Astrocyte (in vitro differentiated cells and primary cell): ENCODE results near the gene NCAPD2.

Source experiments
- EZH2 ChIP-seq: IDR thresholded peaks from 2 replicates; pipeline ENCODE4 v1.6.1; 2012; ENCODE audit warnings: mild to moderate bottlenecking, low read length, inconsistent platforms; ENCODE audit not compliant: insufficient read depth
- TF ChIP-seq, protein P1 (sequence below): IDR thresholded peaks from 2 replicates; pipeline ENCODE4 v1.5.1; 2011; ENCODE audit warnings: low read depth, mild to moderate bottlenecking, inconsistent platforms, low read length, moderate library complexity; ENCODE audit not compliant: insufficient read depth

DNA sequence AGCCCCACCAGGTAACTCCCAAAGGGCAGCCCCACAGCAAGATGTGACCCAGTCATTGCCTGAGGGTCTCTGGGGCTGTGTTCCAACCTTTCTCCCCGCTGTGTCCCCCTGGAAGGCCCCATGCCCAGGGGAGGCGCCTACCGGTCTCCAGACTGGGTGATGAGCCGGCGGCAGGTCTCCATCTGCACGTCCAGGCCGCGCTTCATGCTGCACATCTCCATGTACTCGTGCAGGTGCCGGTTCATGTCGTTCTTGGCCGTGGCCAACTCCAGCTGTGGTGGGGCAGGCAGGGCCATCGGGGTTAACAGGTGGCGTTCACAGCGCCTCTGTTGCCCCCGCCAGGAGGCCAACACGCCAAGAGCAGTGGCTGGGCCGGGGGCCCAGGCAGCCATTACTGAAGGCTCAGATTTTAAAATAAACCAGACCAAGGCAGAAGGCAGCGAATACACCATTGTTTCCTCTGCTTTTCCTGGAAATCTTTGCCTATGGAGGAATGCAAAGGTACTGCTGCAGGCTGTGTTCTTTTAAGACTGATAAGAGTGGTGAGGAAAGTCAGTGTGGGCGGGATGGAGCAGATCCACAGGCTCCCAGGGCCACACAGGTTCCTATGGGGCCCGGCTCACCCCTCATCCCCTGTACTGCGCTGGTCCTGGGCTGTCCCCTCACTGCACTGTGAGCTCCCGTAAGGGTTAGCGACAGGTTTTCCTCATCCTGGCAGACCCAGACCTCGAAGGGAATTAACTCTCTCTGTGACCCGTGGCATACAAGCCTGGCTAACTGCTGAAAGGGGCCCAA, 47.7 kb downstream of the NCAPD2 start:
- TF ChIP-seq, protein P1, sequence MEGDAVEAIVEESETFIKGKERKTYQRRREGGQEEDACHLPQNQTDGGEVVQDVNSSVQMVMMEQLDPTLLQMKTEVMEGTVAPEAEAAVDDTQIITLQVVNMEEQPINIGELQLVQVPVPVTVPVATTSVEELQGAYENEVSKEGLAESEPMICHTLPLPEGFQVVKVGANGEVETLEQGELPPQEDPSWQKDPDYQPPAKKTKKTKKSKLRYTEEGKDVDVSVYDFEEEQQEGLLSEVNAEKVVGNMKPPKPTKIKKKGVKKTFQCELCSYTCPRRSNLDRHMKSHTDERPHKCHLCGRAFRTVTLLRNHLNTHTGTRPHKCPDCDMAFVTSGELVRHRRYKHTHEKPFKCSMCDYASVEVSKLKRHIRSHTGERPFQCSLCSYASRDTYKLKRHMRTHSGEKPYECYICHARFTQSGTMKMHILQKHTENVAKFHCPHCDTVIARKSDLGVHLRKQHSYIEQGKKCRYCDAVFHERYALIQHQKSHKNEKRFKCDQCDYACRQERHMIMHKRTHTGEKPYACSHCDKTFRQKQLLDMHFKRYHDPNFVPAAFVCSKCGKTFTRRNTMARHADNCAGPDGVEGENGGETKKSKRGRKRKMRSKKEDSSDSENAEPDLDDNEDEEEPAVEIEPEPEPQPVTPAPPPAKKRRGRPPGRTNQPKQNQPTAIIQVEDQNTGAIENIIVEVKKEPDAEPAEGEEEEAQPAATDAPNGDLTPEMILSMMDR: no peak
- TF ChIP-seq EZH2: no peak
